K562 (cell line): Measurements from ENCODE around the gene IMMP1L. TPM values are rescaled to one million over a fixed set of nuclear protein-coding genes. Genes with fewer than 3 reads are reported as not detected.
A peak's percentile ranks its signal among the peaks of the same experiment; 100 is the strongest.

Source experiments
- ATAC-seq: fragments of 200-7000 bp; cut with Tn5 transposase; 3 replicates; pipeline ENCODE4 v1.9.1; 2020; ENCODE audit warnings: moderate library complexity
- BruUV-seq: library from RNA; stranded (reverse); fragments of 400-500 nt; replicated peaks from 2 replicates; lab custom pipeline; 2021; lab: Mats Ljungman, UMichigan
- CTCF ChIA-PET: fragments of 300-600 bp; formaldehyde crosslinking; extraction: SDS; loops from one replicate; lab custom pipeline; 2021; ENCODE audit warnings: low intra/inter-chr PET ratio; lab: Yijun Ruan, JAX
- POLR2A ChIA-PET: fragments of 300-600, 350-650 bp; sonication (Branson Sonifier 250); formaldehyde crosslinking; extraction: SDS; loops from one replicate; lab custom pipeline; 2021; ENCODE audit warnings: antibody characterized with exemption, inconsistent platforms; lab: Yijun Ruan, JAX
- DNase-seq, 4 experiments: peaks; one replicate each; pipeline versions ENCODE4 v3.0.0 to v3.0.0-alpha.2; 2011 to 2018; ENCODE audit warnings: low spot score in 3 of 4, mixed read lengths in 3 of 4; ENCODE audit errors: extremely low read depth in 1 of 4
- FAIRE-seq: peaks from 2 replicates; lab custom pipeline; 2011; peaks lifted over from hg19 to GRCh38; lab: Jason Lieb, UNC
- H2AFZ ChIP-seq: 2 replicates; pipeline ENCODE4 v1.6.0; 2011; ENCODE audit warnings: low read depth, low read length, control low read depth, inconsistent platforms
- H3K27ac ChIP-seq: fragments of 200-600 bp; 3 replicates; pipeline ENCODE4 v1.8.0; 2011; ENCODE audit warnings: low read depth, mild to moderate bottlenecking, control low read depth, inconsistent platforms, low read length, moderate library complexity, mixed read lengths; ENCODE audit errors: extremely low read depth
- H3K27me3 ChIP-seq, 2 experiments: fragments of 300-600 bp in 1 of 2; 2 replicates in 1 of 2; 3 replicates in 1 of 2; pipeline versions ENCODE4 v1.6.0 to v1.8.0; 2011; ENCODE audit warnings: inconsistent platforms in 2 of 2, low read length in 2 of 2, mild to moderate bottlenecking in 1 of 2, mixed read lengths in 1 of 2, moderate library complexity in 1 of 2; ENCODE audit not compliant: control insufficient read depth in 2 of 2, insufficient read depth in 2 of 2
- H3K36me3 ChIP-seq: fragments of 300-600 bp; 3 replicates; pipeline ENCODE4 v1.8.0; 2011; ENCODE audit warnings: mild to moderate bottlenecking, low read length, inconsistent platforms; ENCODE audit not compliant: control insufficient read depth, insufficient read depth
- H3K4me1 ChIP-seq, 2 experiments: fragments of 200-600 bp in 1 of 2; replicated peaks in 1 of 2; 2 replicates in 1 of 2; 3 replicates in 1 of 2; pipeline versions ENCODE4 v1.5.1 to v1.8.0; 2011; ENCODE audit warnings: inconsistent platforms in 2 of 2, low read length in 2 of 2, mild to moderate bottlenecking in 1 of 2, mixed read lengths in 1 of 2, moderate library complexity in 1 of 2; ENCODE audit not compliant: control insufficient read depth in 2 of 2, insufficient read depth in 2 of 2
- H3K4me2 ChIP-seq: 2 replicates; pipeline ENCODE4 v1.6.1; 2011; ENCODE audit warnings: low read length, control low read depth, inconsistent platforms, mixed read lengths; ENCODE audit not compliant: insufficient read depth
- H3K4me3 ChIP-seq: fragments of 200-600 bp; sonication (generic), shearing (Covaris generic); 2 replicates; pipeline ENCODE4 v1.5.1; 2016; ENCODE audit warnings: control low read depth, inconsistent platforms
- H3K79me2 ChIP-seq: fragments of 200-600 bp; 3 replicates; pipeline ENCODE4 v1.8.0; 2011; ENCODE audit warnings: low read length, inconsistent platforms; ENCODE audit not compliant: control insufficient read depth, insufficient read depth
- H3K9ac ChIP-seq, 2 experiments: 2 replicates each; pipeline versions ENCODE4 v1.6.0 to v1.6.1; 2011; ENCODE audit warnings: low read depth in 2 of 2, low read length in 2 of 2, control low read depth in 1 of 2, inconsistent platforms in 1 of 2, mild to moderate bottlenecking in 1 of 2, mixed read lengths in 1 of 2; ENCODE audit not compliant: insufficient read depth in 1 of 2
- H3K9me1 ChIP-seq: one replicate; pipeline ENCODE4 v1.6.0; 2011; ENCODE audit warnings: inconsistent platforms, mild to moderate bottlenecking, low read length, moderate library complexity; ENCODE audit not compliant: control insufficient read depth, insufficient read depth
- H3K9me3 ChIP-seq: replicated peaks from 2 replicates; pipeline ENCODE4 v1.5.1; 2011; ENCODE audit warnings: low read depth, low read length, inconsistent platforms; ENCODE audit not compliant: control insufficient read depth, insufficient read depth
- H4K20me1 ChIP-seq: replicated peaks from 2 replicates; pipeline ENCODE4 v1.6.1; 2011; ENCODE audit warnings: low read length, inconsistent platforms, mixed read lengths; ENCODE audit not compliant: control insufficient read depth, insufficient read depth
- CCAR2 ChIP-seq: fragments of 200-400 bp; formaldehyde crosslinking; IDR thresholded peaks from 2 replicates; pipeline ENCODE4 v1.6.1; 2017; ENCODE audit warnings: mild to moderate bottlenecking, low read depth, low read length
- KHSRP ChIP-seq: fragments of 450-650 bp; IDR thresholded peaks from 2 replicates; pipeline ENCODE4 v1.6.1; 2017
- ZNF316 ChIP-seq: fragments of 450-650 bp; IDR thresholded peaks from 2 replicates; pipeline ENCODE4 v1.6.1; 2016
- WGBS: fragments of 100-300 bp; shearing (Covaris generic); methylation state at CpG from one replicate; pipeline ENCODE4 v1.1.6; 2016; ENCODE audit warnings: low coverage, mixed read lengths; ENCODE audit not compliant: insufficient coverage; ENCODE audit errors: missing lambda C conversion rate; 5-methylcytosine and 5-hydroxymethylcytosine counted together
- in situ Hi-C: fragments of 300-500 bp; cut with MboI; formaldehyde crosslinking; loops from 4 replicates; pipeline ENCODE4 v1.15.0; 2018; ENCODE audit warnings: inconsistent platforms, mixed read lengths
- intact Hi-C: fragments of 100-400 bp; cut with micrococcal nuclease; formaldehyde crosslinking; loops from 2 replicates; pipeline ENCODE4 v1.14.2; 2022
- polyA plus RNA-seq, 8 experiments: library from polyadenylated mRNA; depleted of rRNA in 4 of 8; stranded (reverse) in 5 of 8; unstranded in 3 of 8; fragments of >200 nt; fragmentation: Nextera tagmentation in 2 of 8; fragmentation: Illumina TruSeq in 1 of 8; extraction: Ambion mirVana in 2 of 8; extraction: Trizol in 1 of 8; gene quantifications; 2 replicates each; pipeline versions ENCODE4 v1.2.1 to v1.2.3, GENCODE V29; 2011 to 2014; ENCODE audit warnings: inconsistent platforms in 1 of 8, missing spikeins in 1 of 8
- total RNA-seq, 7 experiments: library from RNA; depleted of rRNA in 6 of 7; stranded (reverse); fragments of >200 nt in 6 of 7; fragmentation: Illumina TruSeq in 2 of 7; extraction: Trizol in 2 of 7; gene quantifications; 2 replicates each; pipeline versions ENCODE4 v1.2.1 to v1.2.3, GENCODE V29; 2011 to 2021; ENCODE audit warnings: low replicate concordance in 1 of 7
- TF ChIP-seq, protein P1 (sequence below), 2 experiments: fragments of 450-650 bp in 1 of 2; sonication (generic) in 1 of 2; formaldehyde crosslinking in 1 of 2; IDR thresholded peaks in 1 of 2; conservative IDR thresholded peaks in 1 of 2; 2 replicates each; pipeline versions ENCODE4 v1.6.1 to v1.8.1; 2016 to 2023; ENCODE audit warnings: mild to moderate bottlenecking in 2 of 2, moderate library complexity in 2 of 2, inconsistent platforms in 1 of 2, missing genetic modification reagents in 1 of 2

The IMMP1L gene
- total and polyA plus RNA-seq, 9 of the 15 experiments (the other 6 are each of a cell fraction or from before 2014, with no cell fraction given), result 56.0 to 245 (median 169) TPM

DNA sequence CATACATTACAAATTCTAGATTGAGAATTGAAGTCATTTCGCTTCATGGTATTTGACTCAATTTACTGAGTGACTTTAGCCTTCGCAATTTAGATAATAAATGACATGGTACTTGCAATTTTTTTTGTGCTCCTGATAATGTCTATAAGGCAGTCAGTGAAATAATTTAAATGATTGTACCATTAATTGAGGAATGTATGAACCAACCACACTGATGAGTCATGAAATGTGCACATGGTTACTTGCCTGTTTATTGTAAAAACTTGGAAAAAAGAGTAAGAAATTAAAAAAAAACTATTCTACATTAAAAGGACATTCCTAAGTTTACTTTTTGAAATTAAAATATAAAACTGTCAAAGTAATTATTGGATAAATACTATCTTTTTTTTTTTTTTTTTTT lies 96.5 kb downstream of the IMMP1L start:
- H3K27me3 ChIP-seq, result no peaks in the 10 kb centered on the region; a peak in 1 of 5 replicates
- BruUV-seq, result no TSS peak
- no peak overlapping the region for H3K9ac ChIP-seq
- POLR2A ChIA-PET, result no interaction called here
- H2AFZ ChIP-seq, result no peak overlapping the region
- no peaks in the 10 kb centered on the region for H3K79me2 ChIP-seq
- no peak overlapping the region for H3K4me3 ChIP-seq
- DNase-seq (no peak), ATAC-seq (no peak)
- H3K27ac ChIP-seq, result no peak overlapping the region
- no peaks in the 10 kb centered on the region for H3K9me3 ChIP-seq
- H4K20me1 ChIP-seq, result no peaks in the 10 kb centered on the region
- in situ Hi-C loops, result no loop called here
- 94% methylated on average over 2 of the region's 2 CpGs for WGBS
- H3K4me2 ChIP-seq, result no peak overlapping the region
- no peak for TF ChIP-seq CCAR2
- TF ChIP-seq, protein P1, sequence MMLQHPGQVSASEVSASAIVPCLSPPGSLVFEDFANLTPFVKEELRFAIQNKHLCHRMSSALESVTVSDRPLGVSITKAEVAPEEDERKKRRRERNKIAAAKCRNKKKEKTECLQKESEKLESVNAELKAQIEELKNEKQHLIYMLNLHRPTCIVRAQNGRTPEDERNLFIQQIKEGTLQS (IDR thresholded peaks at IDR 0.05), result 0 out of 2 replicates have a peak, but pooled peaks have one; percentile 12
- TF ChIP-seq, protein P1 (CRISPR knock-in tag; conservative IDR thresholded peaks at IDR 0.05), result no peak
- TF ChIP-seq, all 486 proteins: peak for 1
- no peak for FAIRE-seq
- CTCF ChIA-PET, result no interaction called here
- Histone ChIP-seq H3K4me1 (no peaks in the 10 kb centered on the region; a peak in 1 of 5 replicates), H3K36me3 (0 out of 3 replicates have a peak, but pooled peaks cover 8% of the 10 kb centered on the region), H3K9me1 (no peaks in the 10 kb centered on the region)
- intact Hi-C loops, result no loop called here

DNA sequence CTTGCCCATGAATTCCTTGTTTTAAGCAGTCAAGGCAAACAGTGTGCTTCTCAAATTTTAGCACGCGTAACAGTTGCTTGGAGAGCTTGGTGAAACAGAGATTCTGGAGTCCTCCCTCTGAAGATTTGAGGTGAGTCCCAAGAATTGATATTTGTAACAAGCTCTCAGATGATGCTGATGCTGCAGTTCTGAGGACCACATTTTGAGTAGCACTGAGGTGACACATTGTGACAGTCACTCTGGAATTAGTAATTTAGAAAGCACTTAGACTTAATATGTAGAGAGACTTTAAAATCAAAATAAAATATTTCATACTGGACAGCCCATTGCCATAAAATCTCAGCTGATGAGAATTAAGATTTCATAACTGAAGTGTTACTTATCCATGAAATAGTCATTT lies 101.2 kb downstream of the IMMP1L start:
- WGBS, result 100% methylated on average over 2 of the region's 2 CpGs
- ATAC-seq (no peak), DNase-seq (no peak), FAIRE-seq (no peak)
- Histone ChIP-seq H3K9ac (no peak overlapping the region), H3K4me2 (no peak overlapping the region), H2AFZ (no peak overlapping the region), H3K27ac (no peak overlapping the region), H3K79me2 (no peaks in the 10 kb centered on the region), H3K4me1 (no peaks in the 10 kb centered on the region), H3K4me3 (no peak overlapping the region), H3K36me3 (0 out of 3 replicates have a peak, but pooled peaks cover 4% of the 10 kb centered on the region), H4K20me1 (no peaks in the 10 kb centered on the region), H3K9me1 (no peaks in the 10 kb centered on the region), H3K9me3 (no peaks in the 10 kb centered on the region), H3K27me3 (no peaks in the 10 kb centered on the region)
- intact Hi-C loops, result no loop called here
- POLR2A ChIA-PET, result no interaction called here
- CTCF ChIA-PET, result no interaction called here
- in situ Hi-C loops, result no loop called here
- no TSS peak for BruUV-seq
- TF ChIP-seq ZNF316 (peak; percentile 26; the same call in 1 of the 2 replicates), KHSRP (no peak)
